ENCODE data around the gene GK. TPM values are rescaled to one million over a fixed set of nuclear protein-coding genes. Genes with fewer than 3 reads are reported as not detected.
"Not testable (repeated sequence)": the region's sequence is repeated elsewhere in the genome, so short reads cannot be mapped to it uniquely, and the experiment has no call there.

Gene GK
- polyA plus RNA-seq (2013, experiment 1 of 2; ENCODE audit: insufficient read length): 4.1 TPM
- 3.1 TPM for polyA plus RNA-seq (2013, experiment 2 of 2; ENCODE audit: insufficient read length)

DNA sequence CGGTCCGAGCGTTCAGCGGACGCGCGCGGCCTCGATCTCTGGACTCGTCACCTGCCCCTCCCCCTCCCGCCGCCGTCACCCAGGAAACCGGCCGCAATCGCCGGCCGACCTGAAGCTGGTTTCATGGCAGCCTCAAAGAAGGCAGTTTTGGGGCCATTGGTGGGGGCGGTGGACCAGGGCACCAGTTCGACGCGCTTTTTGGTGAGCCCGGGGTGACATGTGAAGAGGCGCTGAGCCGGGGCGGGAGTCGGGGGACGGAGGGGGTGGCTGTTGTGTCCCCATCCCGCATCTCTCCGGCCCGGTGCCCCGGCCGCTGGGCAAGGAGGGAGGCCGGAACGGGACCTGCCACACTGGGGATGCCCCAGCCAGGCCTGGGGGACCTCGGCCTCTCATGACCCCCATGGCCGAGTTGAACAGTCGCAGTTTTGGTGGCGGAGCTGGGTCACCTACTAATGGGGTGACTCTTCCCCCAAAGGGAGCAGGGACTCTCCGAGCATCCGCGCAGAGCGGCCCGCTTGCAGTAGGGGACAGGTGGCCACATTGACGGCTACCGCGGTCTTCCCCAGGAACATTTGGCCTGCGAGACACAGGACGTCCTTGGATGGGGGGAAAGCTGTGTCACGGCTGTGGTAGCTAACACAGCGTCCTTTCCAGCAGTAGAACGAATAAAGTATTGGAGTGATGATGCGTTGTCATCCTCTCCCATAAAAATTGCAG, at the start of gene GK:
Gene GK (plus strand): TSS at position 9 of the 717 bp plus-strand sequence. CDS start 115 bp downstream, at position 124.
- no peak for DNase-seq

DNA sequence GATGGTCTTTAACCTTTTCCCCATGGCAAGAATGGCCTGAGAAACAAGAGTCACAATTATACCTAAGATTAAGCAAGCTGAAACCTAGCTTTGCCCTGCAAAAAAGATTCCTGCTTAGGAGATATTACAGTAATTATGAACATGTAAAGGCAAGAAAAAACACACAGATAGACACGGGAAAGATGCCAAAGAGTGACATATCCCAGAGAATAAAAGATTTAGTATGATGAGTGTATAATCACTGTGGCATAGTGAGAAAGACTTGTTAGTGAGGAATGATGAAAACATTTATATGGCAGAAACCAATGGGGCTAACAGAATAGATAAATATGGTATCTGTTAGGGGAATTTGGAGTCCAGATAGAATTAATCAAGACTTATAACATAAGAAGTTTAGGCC, 46.1 kb upstream of the GK start:
- no peak for DNase-seq

DNA sequence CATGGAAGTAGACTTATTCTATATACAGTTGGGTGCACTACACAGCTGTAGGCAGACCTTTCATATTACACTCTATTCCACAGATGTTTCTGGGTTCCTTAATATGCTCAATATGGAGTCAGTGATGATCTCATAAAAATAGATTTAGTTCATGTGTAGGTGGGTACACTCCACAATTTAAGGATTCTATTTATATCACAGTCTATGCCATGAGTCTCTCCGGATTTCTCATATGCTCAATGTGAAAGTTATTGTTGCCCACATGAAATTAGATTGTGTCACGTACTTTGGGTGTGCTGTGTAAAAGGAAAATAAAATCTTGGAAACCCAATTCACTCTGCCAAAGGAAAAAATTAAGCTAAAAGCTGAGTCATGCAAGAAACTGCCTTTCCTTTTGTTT, 43.2 kb upstream of the GK start:
- DNase-seq: peak; percentile 3

DNA sequence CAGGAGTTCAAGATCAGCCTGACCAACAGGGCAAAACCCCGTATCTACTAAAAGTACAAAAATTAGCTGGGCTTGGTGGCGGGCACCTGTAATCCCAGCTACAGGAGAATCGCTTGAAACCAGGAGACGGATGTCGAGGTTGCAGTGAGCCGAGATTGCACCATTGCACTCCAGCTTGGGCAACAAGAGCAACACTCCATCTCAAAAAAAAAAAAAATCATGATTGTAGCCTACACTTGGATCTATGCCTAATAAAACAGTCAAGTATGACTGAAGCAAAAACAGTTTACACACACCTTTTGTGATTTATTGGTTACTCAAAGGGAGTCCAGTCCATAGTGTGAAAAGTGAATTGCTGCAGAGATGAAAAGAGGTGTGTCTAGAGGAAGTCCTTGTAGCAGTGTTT, 41.0 kb upstream of the GK start:
- no peak for DNase-seq

DNA sequence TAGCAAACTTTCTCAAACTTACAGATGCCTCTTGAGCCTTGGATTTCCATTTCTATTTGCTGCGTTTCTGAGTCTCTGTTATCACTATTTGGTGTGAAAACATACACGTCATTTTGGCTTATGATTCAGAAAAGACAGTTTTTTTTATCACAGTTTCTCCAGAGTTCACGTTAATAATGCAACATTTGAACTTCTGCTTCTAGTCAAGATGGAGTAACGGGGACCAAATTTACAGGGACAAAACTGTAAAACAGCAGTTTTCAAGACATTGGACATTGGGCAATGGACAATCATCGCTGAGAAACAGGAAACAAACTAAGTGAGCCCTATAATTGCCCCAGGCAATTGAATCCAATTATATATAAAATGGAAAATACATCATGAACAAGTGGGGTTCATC, 39.5 kb upstream of the GK start:
- no peak for DNase-seq

DNA sequence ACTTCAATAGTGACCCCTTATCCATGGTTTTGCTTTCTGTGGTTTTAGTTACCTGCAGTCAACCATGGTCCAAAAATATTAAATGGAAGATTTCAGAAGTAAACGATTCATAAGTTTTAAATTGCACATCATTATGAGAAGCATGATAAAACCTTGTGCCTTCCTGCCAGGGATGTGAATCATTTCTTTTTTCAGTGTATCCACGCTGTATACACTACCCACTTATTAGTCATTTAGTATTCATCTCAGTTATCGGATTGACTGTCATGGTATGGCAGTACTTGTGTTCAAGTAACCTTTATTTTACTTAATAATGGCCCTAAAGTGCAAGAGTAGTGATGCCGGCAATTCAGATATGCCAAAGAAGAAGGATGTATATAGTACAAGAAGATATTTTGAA, 38.0 kb upstream of the GK start:
- peak; percentile 51 for DNase-seq

DNA sequence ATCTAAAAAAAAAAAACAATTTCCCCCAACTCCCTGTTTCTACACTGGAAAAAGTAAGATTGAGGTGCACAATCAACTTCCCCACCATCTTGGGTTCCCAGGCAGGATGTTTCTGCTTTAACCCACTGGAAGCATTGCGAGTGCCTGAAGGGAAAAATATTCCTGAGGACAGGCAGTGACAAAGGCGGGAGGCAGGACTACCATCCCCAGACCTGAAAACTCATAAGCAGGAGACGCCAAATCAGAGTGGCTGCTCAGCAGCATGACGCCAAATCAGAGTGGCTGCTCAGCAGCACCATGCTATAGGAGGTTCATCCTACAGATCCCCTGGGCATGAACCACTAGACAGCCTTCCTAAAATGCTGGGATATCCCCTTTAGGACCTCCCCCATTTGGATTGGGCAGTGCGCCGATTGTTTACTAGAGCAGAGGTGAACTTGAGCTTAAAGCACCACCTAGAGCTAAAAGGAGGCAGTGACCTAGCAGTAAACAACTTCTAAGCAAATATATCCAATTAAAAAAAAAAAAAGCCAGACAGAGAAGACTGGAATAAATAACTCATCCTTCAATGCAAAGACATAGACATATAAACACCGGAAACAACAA, 35.0 kb upstream of the GK start:
- no peak for DNase-seq

DNA sequence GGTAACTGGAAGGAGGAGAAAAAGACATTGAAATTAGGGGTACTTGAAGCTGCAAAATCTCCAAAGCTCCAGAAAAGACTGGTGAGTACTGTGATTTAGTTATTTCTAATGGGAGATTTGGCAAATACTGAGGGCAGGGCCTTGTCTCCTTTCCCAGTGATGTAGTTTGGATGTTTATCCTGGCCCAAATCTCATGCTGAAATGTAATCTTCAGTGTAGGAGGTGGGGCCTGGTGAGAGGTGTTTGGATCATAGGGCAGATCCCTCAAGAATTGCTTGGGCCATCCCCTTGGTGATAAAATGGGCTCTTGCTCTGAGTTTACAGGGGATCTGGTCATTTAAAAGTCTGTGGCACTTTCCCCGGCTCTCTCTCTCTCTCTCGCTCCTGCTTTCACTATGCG, 33.1 kb upstream of the GK start:
- DNase-seq: no peak

DNA sequence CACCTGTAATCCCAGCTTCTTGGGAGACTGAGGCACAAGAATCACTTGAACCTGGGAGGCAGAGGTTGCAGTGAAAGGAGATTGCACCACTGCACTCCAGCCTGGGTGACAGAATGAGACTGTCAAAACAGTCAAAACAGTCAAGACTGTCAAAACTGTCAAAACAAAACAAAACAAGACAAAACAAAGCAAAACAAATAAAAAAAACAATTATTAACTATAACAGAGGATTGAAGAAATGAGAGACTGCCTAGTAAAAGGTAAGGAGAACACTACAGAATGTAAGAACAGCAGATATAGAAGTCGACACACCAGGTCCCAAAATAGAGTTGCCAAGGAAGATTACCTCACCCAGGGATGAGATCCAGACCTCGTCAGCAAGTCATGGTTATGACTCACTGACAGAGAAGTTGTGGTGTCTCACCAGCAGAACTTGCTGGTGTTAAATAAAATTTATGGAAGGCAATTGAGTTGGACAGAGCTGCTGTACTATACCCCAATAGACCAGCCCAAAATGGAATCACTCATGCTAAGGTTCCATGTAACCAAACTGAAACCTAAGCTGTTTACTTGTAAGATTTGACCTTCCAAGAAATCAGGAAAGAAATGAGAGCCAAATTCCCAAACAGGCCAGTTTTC, 32.1 kb upstream of the GK start:
- peak; percentile 87 for DNase-seq

DNA sequence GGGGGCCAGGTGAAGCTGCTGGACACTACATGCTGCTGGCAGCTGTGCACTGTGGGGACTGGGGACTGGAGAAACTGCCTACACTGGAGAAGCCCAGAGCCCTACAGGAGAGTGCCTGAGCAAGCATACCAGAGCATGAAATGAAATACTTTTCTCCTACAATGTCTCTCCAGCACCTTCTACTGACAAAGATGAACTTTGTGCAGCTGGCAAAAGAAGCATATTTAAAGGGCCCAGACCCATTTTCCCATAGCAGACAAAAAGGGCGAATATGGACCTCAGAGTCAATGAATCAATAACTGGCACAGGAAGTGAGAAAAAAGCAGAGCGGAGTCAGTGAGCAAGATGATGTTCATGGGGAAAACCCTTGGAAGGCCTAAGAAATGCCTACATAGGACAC, 30.9 kb upstream of the GK start:
- DNase-seq: no peak

DNA sequence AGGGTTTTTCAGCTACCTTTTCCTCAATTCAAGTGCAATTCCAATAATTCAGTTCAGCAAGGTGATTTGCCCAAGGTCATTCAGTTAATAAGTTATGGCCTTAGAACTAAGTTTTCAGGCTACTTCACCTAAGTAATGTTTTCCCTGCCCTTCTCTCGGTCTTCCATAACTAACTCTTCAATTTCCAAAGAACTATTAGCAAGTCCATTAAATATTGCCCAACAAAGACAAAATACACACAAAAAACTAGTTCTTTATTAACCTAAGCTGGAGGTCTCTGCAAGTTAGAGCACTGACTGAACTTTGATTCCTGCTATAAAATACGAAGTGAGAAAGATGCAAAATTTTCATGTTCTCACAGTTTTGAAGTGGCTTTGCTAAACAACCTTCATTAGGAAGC, 26.8 kb upstream of the GK start:
- DNase-seq: no peak

DNA sequence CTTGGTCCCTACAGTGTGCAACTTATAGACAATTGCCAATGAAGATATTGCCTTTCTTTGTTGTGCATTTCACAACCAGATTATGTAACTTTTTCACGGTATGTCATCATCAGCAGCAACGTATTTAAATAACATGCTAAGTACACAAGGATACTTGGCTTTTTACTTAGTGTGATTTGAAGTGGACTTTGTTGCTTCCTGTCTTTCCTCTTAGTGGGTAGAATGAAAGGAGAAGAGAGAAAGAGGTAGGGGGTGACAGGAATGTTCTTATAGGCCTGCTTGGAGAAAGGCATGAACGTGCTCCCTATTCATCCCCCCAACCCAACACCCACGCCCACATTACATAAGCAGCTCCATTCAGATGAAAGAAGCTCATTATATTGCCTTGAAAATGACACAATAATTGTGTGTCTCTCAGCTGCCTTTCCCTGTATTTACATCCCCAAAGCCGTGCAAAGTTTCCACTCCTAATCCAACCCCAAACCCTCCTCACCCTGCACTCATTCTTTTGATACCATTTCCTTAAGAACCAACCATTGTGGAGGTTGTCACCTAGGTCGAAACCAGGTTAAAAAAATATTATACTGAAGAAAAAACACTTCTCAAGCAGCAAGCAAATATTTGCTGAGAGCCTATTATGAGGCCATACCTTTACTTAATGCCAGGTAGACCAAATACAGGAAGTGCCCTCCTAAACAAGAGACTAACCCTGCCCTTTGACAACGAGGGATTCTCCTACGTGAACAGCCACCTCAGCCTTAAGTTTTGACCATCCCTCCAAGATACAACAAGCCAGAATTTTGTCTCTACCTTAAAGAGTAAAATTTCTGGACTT, 25.2 kb upstream of the GK start:
- no peak for DNase-seq

DNA sequence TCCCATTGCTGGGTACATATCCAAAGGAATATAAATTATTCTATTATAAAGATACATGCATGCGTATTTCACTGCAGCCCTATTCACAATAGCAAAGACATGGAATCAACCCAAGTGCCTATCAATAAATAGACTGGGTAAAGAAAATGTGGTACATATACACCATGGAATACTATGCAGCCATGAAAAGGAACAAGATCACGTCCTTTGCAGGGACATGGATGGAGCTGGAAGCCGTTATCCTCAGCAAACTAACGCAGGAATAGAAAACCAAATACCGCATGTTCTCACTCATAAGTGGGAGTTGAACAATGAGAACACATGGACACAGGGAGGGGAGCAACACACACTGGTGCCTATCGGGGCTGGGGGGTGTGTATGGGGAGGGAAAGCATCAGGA, 19.2 kb upstream of the GK start:
- not testable (repeated sequence) for DNase-seq

DNA sequence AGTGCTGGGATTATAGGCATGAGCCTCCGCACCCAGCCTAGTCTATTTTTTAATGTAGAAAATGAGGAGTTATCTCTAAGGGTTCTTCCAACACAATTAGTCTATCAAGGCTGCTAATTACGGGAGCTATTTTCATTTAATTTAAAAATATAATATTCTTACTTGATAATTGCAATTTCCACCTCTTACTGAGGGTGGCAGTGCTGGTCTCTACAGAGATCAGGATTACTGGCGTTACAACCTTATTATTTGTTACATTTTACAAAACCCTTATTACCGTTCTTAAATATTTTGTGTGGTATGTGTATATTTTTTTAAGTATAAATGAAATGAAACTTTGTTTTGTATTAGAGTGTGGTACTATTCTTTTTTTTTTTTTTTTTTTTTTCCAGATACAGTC, 17.6 kb upstream of the GK start:
- no peak for DNase-seq

DNA sequence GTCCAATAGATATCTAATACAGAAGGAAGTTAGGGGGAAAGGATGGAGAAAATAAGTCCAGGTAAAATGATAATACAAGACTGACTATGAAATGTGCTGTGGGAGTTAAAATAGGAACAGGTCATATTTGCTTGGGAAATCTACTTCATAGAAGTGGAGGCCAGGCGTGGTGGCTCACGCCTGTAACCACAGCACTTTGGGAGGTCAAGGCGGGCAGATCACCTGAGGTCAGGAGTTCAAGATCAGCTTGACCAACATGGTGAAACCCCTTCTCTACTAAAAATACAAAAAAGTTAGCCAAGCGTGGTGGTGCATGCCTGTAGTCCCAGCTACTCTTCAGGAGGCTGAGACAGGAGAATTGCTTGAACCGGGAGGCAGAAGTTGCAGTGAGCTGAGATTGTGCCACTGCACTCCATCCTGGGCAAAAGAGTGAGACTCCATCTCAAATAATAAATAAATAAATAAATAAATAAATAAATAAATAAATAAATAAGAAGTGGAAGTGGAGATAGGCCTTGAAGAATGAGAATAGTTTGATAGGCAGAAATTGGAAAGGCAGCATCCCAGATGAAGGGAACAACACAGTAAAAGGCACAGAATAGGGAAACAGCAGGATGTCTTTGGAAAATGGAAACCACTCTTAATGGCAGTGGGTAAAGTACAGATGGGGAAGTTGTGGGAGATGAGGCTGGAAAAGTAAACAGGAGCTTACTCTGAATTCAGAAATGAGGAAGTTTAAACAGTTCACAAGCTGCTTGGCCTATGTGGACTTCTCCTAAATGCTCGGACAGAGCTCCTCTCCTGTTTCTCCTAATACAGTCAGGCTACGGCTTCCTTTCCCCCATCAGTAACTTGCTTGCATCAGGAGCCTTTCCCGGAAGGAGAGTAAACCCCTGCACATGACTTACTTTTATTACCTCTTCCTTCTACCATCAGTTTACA, 15.1 kb upstream of the GK start:
- DNase-seq: no peak

DNA sequence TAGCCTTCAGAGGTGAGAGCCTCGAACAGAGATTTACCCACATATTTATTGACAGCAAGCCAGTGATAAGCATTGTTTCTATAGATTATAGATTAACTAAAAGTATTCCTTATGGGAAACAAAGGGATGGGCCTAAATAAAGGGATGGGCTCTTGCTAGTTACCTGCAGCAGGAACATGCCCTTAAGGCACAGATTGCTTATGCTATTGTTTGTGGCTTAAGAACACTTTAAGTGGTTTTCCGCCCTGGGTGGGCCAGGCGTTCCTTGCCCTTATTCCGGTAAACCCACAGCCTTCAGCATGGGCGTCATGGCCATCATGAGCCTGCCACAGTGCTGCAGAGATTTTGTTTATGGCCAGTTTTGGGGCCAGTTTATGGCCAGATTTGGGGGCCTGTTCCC, 13.5 kb upstream of the GK start:
- not testable (repeated sequence) for DNase-seq

DNA sequence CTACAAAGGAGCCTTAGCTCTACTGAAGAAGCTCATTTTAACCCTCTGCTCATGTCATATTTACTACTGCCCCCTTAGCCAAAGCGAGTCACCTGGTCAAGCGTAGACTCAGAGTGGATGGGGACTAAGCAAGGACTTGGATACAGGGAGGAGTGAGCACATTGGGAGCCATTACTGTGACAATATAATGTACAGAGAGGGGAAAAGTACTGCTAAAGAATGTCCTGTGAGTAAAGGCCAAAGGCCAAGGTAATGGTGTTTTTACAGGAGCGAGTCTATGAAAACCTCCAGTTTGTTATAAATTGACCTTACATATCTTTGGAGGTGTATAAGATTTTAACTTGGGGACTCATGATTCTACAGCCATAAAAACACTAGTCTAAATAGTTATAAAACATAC, 10.6 kb upstream of the GK start:
- no peak for DNase-seq

DNA sequence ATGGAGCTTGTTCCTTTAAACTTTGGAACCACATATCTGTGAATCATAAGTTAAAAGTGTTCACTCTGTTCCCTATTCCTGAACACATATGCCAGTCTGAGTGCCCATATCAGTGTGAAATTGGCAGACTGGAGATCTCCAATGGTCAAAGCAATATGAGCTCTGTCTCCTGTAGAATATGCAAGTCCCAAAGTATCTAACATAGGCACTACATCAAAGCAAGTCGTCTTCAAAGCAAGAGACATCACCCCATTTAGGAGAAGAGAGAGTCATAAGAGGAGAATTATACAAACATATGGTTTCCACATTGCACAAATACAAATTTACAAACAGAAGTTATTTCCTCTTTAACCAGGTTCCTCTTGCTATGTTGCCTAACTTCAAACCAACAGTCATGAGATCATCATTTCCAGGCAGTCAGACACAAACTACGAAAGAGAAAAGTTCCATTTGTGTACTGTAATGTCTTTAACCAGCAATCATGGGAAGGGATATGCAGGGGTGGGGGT, 9.9 kb upstream of the GK start:
- no peak for DNase-seq

DNA sequence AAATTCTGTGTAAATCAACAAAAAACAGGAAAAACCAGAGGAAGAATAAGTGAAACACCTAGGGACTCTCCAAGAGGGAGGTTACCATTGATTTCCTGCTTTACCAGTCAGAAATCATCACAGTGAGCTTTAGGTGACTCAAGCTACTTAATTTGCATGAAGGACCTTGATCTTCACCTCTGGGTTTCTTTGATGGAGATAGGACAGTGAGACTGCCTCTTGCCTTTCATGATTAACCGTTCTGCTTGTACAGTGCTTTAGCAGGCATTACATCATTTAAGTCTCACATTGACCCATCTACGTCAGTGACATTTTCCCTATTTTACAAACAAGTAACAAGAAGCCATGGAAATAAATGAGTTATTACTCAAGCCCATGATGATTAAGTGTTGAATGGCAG, 3.4 kb upstream of the GK start:
- no peak for DNase-seq

DNA sequence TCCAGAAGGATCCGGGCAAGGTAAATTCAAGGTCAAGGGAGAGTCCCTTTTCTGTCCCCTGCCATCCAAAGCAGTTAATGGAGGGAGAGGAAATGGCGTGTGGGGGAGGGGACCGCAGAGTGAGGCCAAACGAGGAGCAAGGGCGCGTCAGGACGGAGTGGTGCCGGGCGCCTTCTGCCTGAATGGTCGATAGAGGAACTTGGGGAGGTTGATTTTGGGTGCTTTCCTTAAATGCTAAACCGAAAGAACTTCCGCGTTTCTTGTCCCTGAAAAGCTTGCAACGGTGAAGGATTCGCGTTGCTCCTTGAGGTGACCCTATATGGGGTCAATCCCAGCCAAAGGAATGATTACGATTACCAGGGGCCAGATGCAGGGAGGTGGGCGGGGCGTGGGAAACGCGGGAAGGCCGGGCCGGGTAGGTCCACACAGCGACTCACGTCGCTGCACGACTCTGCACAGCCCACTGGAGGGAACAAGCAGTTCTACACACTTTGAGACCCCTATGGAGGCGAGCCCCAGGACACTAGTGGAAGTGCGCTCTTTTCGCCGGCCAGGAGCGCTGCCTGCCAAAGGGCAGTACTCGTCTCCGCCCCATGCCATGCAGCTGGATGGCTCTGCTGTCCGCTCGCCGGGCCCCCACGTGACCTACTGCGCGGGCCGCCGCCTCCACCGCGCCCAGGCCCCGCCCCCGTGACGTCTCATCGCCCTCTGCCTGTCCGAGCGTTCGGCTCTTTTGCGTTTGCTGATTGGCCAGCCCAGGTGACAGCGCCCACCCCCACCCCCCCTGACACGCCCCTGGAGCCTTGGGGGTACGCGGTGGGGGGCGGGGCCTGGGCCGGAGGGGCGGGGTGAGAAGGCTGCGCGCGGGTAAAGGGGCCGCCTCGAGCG, 452 bp upstream of the GK start:
- peak; percentile 88 for DNase-seq

DNA sequence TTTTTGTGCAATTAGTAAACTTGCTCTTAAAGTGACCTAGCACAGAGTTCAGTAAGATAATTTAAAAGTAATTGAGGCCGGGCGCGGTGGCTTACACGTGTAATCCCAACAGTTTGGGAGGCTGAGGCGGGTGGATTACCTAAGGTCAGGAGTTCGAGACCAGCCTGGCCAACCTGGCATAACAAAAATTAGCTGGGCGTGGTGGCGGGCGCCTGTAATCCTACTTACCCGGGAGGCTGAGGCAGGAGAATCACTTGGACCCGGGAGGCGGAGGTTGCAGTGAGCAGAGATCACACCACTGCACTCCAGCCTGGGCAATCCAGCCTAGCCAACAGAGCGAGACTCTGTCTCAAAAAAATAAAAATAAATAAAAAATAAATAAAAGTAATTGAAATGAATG, 1.2 kb downstream of the GK start:
- not testable (repeated sequence) for DNase-seq
